Karpas-422 (cell line): ENCODE results near the gene TRIM8. TPM values are rescaled to one million over a fixed set of nuclear protein-coding genes. Genes with fewer than 3 reads are reported as not detected.

Experiments used
- DNase-seq: peaks from one replicate; pipeline ENCODE4 v3.0.0-alpha.2; 2015
- H2AFZ ChIP-seq: fragments of 200-600 bp; sonication (generic); 2 replicates; pipeline ENCODE4 v1.6.1; 2014; ENCODE audit warnings: antibody characterized with exemption, low read length, mixed read lengths
- H3K27ac ChIP-seq: fragments of 200-600 bp; sonication (generic); 2 replicates; pipeline ENCODE4 v1.5.1; 2014; ENCODE audit warnings: mild to moderate bottlenecking, low read length, moderate library complexity
- H3K27me3 ChIP-seq: fragments of 200-600 bp; sonication (generic); 2 replicates; pipeline ENCODE4 v1.6.1; 2014; ENCODE audit warnings: low read length, mixed read lengths
- H3K36me3 ChIP-seq: fragments of 200-600 bp; sonication (generic); 2 replicates; pipeline ENCODE4 v1.6.1; 2014; ENCODE audit warnings: low read length, mixed read lengths; ENCODE audit not compliant: insufficient read depth
- H3K4me1 ChIP-seq: fragments of 200-600 bp; sonication (generic); 2 replicates; pipeline ENCODE4 v1.6.1; 2014; ENCODE audit warnings: mild to moderate bottlenecking, low read length, mixed read lengths
- H3K4me2 ChIP-seq: fragments of 200-600 bp; sonication (generic); 2 replicates; pipeline ENCODE4 v1.6.1; 2014; ENCODE audit warnings: low read length, low read depth, mild to moderate bottlenecking; ENCODE audit not compliant: poor library complexity, severe bottlenecking
- H3K4me3 ChIP-seq: fragments of 200-600 bp; sonication (generic); 2 replicates; pipeline ENCODE4 v1.5.1; 2014; ENCODE audit warnings: mild to moderate bottlenecking, antibody characterized with exemption, low read length, mixed read lengths
- H3K79me2 ChIP-seq: fragments of 200-600 bp; sonication (generic); 2 replicates; pipeline ENCODE4 v1.6.1; 2014; ENCODE audit warnings: mild to moderate bottlenecking, low read length, mixed read lengths
- H3K9ac ChIP-seq: fragments of 200-600 bp; sonication (generic); 2 replicates; pipeline ENCODE4 v1.6.0; 2014; ENCODE audit warnings: low read length
- H3K9me2 ChIP-seq: fragments of 200-600 bp; sonication (generic), shearing (Covaris generic); replicated peaks from 2 replicates; pipeline ENCODE4 v1.6.0; 2014; ENCODE audit warnings: mild to moderate bottlenecking, low read length, moderate library complexity; ENCODE audit not compliant: insufficient read depth
- H3K9me3 ChIP-seq: fragments of 300-700, 200-600 bp; sonication (generic); 2 replicates; pipeline ENCODE4 v1.6.1; 2014; ENCODE audit warnings: low read length, mixed read lengths
- H4K20me1 ChIP-seq: fragments of 200-600 bp; sonication (generic); 2 replicates; pipeline ENCODE4 v1.6.1; 2014; ENCODE audit warnings: mild to moderate bottlenecking, antibody characterized with exemption, low read length, low read depth; ENCODE audit not compliant: insufficient read depth
- total RNA-seq: library from RNA; depleted of rRNA; stranded (reverse); fragments of >200 nt; shearing (Covaris generic); gene quantifications from 2 replicates; pipeline ENCODE4 v1.2.3, GENCODE V29; 2014; ENCODE audit warnings: low replicate concordance

The TRIM8 gene
- total RNA-seq, 1 experiment from 2014 or later, result 111 TPM

- no peak overlapping the region for H3K27ac ChIP-seq
- H3K36me3 ChIP-seq, result no peaks in the 10 kb centered on the region
- H3K4me3 ChIP-seq, result no peak overlapping the region
- H3K9me3 ChIP-seq, result no peaks in the 10 kb centered on the region
- H3K4me1 ChIP-seq, result no peaks in the 10 kb centered on the region
- H3K9me2 ChIP-seq, result no peaks in the 10 kb centered on the region
- DNase-seq, result no peak
- no peaks in the 10 kb centered on the region for H4K20me1 ChIP-seq
- H3K79me2 ChIP-seq, result no peaks in the 10 kb centered on the region
- H3K27me3 ChIP-seq, result no peaks in the 10 kb centered on the region
- no peak overlapping the region for H3K4me2 ChIP-seq
- H2AFZ ChIP-seq, result no peak overlapping the region
- H3K9ac ChIP-seq, result no peak overlapping the region
Observed at GRCh38 chr10:102617816-102618215, 26.5 kb upstream of the TRIM8 start.

GRCh38 chr10:102619281-102619981 is 24.8 kb upstream of the TRIM8 start:
- no peaks in the 10 kb centered on the region for H3K9me3 ChIP-seq
- H3K36me3 ChIP-seq, result no peaks in the 10 kb centered on the region
- no peak overlapping the region for H3K4me2 ChIP-seq
- H3K27ac ChIP-seq, result no peak overlapping the region
- H3K4me1 ChIP-seq, result no peaks in the 10 kb centered on the region
- H3K79me2 ChIP-seq, result no peaks in the 10 kb centered on the region
- H3K4me3 ChIP-seq, result no peak overlapping the region
- no peaks in the 10 kb centered on the region for H4K20me1 ChIP-seq
- no peaks in the 10 kb centered on the region for H3K27me3 ChIP-seq
- DNase-seq, result no peak
- no peak overlapping the region for H2AFZ ChIP-seq
- no peaks in the 10 kb centered on the region for H3K9me2 ChIP-seq
- H3K9ac ChIP-seq, result no peak overlapping the region

DNA sequence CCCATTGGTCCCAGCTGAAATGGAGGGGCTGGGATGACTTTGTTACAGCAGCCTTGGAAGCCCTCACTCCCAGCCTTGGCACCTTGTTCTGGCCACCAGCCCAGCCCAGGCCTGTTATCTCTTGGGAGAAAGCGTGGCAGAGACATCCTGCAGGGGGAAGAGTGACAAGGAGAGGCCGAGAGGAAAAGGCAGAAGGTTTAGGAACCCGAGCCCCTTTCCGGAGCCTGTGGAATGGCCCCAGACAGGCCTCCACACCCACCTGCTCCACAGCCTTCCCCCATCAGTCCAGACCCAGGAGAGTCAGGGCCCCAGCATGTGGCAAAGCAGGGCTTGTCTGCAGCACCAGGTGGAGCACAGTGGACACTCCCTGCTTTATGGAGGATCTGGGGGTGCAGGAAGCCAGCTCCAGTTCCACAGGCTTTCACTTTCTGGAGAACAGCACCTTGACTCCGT is 24.1 kb upstream of the TRIM8 start:
- no peak for DNase-seq
- Histone ChIP-seq H3K27me3 (no peaks in the 10 kb centered on the region), H3K4me3 (no peak overlapping the region), H2AFZ (no peak overlapping the region), H4K20me1 (no peaks in the 10 kb centered on the region), H3K9me2 (no peaks in the 10 kb centered on the region), H3K4me1 (0 out of 2 replicates have a peak, but pooled peaks cover 4% of the 10 kb centered on the region), H3K36me3 (no peaks in the 10 kb centered on the region), H3K4me2 (no peak overlapping the region), H3K27ac (no peak overlapping the region), H3K79me2 (no peaks in the 10 kb centered on the region), H3K9ac (no peak overlapping the region), H3K9me3 (no peaks in the 10 kb centered on the region)

GRCh38 chr10:102620591-102621442 is 23.5 kb upstream of the TRIM8 start:
- Histone ChIP-seq H3K9me3 (no peaks in the 10 kb centered on the region), H2AFZ (no peak overlapping the region), H3K36me3 (no peaks in the 10 kb centered on the region), H3K27ac (no peak overlapping the region), H3K9ac (no peak overlapping the region), H3K9me2 (no peaks in the 10 kb centered on the region), H4K20me1 (no peaks in the 10 kb centered on the region), H3K4me3 (no peak overlapping the region), H3K4me1 (0 out of 2 replicates have a peak, but pooled peaks cover 4% of the 10 kb centered on the region), H3K79me2 (no peaks in the 10 kb centered on the region), H3K4me2 (no peak overlapping the region), H3K27me3 (no peaks in the 10 kb centered on the region)
- no peak for DNase-seq

- no peaks in the 10 kb centered on the region for H3K36me3 ChIP-seq
Observed at GRCh38 chr10:102621443-102622325, 22.6 kb upstream of the TRIM8 start.

DNA sequence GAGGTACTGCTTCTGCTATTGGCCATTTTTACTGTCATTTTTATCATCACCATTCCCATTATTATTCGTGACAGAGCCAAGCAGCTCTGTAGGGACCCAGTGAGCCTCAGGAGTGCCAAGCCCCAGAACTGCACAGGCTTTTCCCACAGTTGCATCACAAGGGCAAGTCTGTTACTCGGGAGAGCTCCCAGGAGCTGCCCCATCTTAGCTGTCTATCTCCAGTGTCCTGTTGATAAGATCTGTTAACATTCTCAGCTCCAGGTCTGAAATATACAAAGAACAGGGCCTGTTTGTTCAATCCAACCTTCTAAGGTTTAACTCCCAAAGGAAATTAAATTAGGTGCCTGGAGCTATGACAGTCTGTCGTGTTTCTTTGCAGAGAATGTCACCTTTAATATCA is 20.2 kb upstream of the TRIM8 start:
- H2AFZ ChIP-seq, result no peak overlapping the region
- 0 out of 2 replicates have a peak, but pooled peaks cover 4% of the 10 kb centered on the region for H3K4me1 ChIP-seq
- no peak overlapping the region for H3K4me3 ChIP-seq
- no peaks in the 10 kb centered on the region for H3K36me3 ChIP-seq
- no peaks in the 10 kb centered on the region for H3K79me2 ChIP-seq
- DNase-seq, result no peak
- no peaks in the 10 kb centered on the region for H4K20me1 ChIP-seq
- no peak overlapping the region for H3K27ac ChIP-seq
- no peaks in the 10 kb centered on the region for H3K9me2 ChIP-seq
- H3K9ac ChIP-seq, result no peak overlapping the region
- no peaks in the 10 kb centered on the region for H3K9me3 ChIP-seq
- no peaks in the 10 kb centered on the region for H3K27me3 ChIP-seq
- H3K4me2 ChIP-seq, result no peak overlapping the region

More at GRCh38 chr10:102621443-102622325, 22.6 kb upstream of the TRIM8 start:
- no peaks in the 10 kb centered on the region for H3K27me3 ChIP-seq
- H3K4me2 ChIP-seq, result no peak overlapping the region
- H2AFZ ChIP-seq, result no peak overlapping the region
- no peaks in the 10 kb centered on the region for H3K9me3 ChIP-seq
- no peaks in the 10 kb centered on the region for H4K20me1 ChIP-seq
- DNase-seq, result no peak
- no peak overlapping the region for H3K9ac ChIP-seq
- H3K4me1 ChIP-seq, result 0 out of 2 replicates have a peak, but pooled peaks cover 4% of the 10 kb centered on the region
- no peak overlapping the region for H3K4me3 ChIP-seq
- H3K9me2 ChIP-seq, result no peaks in the 10 kb centered on the region
- no peak overlapping the region for H3K27ac ChIP-seq
- no peaks in the 10 kb centered on the region for H3K79me2 ChIP-seq

DNA sequence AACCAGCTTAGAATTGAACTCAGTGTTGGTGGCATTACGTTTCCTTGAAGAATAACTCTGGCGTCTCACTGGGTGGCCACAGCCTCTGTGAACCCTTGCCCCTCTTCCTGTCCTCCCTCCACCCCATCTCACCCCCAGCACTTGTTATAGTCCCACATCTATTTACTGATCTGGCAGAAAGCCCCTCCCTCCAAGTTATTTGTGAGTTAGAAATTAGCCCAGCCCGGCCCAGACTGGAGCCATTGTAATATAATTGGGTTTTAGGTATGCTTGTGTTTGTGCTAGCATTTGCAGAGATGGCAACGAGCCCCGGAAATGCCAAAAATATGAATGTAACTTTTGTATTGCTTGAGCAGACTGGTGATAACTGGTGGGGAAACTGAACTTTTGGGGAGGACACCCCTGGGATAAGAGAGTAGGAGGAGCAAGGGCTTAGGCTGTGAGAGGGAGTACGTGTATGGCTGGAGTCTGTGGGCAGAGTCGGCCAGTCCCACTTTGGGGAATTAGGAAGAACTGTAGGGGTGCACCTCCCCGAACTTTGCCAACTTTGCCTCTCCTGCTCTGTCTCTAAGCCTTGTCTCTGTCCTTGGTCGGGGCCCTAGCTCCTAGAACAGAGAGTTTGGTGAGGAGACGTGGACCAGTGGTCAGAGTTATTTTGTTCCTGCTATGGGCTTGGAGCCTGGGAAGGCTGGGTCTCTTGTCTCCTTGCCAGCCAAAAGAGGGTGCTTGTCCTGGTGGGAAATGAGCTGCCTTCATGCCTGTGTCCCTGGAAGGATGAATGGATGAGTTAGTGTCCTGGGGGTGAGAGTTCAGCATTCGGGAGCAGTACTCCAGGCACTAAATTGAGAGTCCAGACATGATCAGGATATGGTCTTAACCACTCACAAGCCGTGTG is 19.3 kb upstream of the TRIM8 start:
- H3K9ac ChIP-seq, result no peak overlapping the region
- no peak overlapping the region for H3K4me3 ChIP-seq
- H3K9me3 ChIP-seq, result no peaks in the 10 kb centered on the region
- no peak for DNase-seq
- no peaks in the 10 kb centered on the region for H3K79me2 ChIP-seq
- H3K4me2 ChIP-seq, result no peak overlapping the region
- H3K36me3 ChIP-seq, result no peaks in the 10 kb centered on the region
- H3K4me1 ChIP-seq, result 0 out of 2 replicates have a peak, but pooled peaks cover 4% of the 10 kb centered on the region
- no peaks in the 10 kb centered on the region for H3K27me3 ChIP-seq
- H2AFZ ChIP-seq, result no peak overlapping the region
- no peak overlapping the region for H3K27ac ChIP-seq
- no peaks in the 10 kb centered on the region for H3K9me2 ChIP-seq
- no peaks in the 10 kb centered on the region for H4K20me1 ChIP-seq
